PC-3 (cell line): ENCODE results near the gene PDGFD. TPM values are rescaled to one million over a fixed set of nuclear protein-coding genes. Genes with fewer than 3 reads are reported as not detected.

Experiments
- ATAC-seq: fragments of 200-7000 bp; cut with Tn5 transposase; 2 replicates; pipeline ENCODE4 v1.9.1; 2020; ENCODE audit warnings: mild to moderate bottlenecking, moderate library complexity
- BruUV-seq: library from RNA; stranded (reverse); fragments of 400-500 nt; replicated peaks from 2 replicates; lab custom pipeline; 2021; lab: Mats Ljungman, UMichigan
- CTCF ChIA-PET: fragments of 300-600 bp; sonication (Branson Sonifier 250); formaldehyde crosslinking; loops from one replicate; lab custom pipeline; 2022; ENCODE audit warnings: antibody characterized with exemption; lab: Charles Lee
- POLR2A ChIA-PET: fragments of 300-600 bp; sonication (Branson Sonifier 250); formaldehyde crosslinking; loops from one replicate; lab custom pipeline; 2022; ENCODE audit warnings: antibody characterized with exemption; ENCODE audit not compliant: unreplicated experiment; lab: Charles Lee
- DNase-seq: peaks from one replicate; pipeline ENCODE4 v3.0.0-alpha.2; 2015
- H2AFZ ChIP-seq: fragments of 300-600 bp; sonication (generic); 2 replicates; pipeline ENCODE4 v1.6.0; 2016; ENCODE audit warnings: antibody characterized with exemption, low read length
- H3F3A ChIP-seq: fragments of 300-600 bp; sonication (generic); one replicate; pipeline ENCODE4 v1.6.0; 2017; ENCODE audit warnings: antibody characterized with exemption, low read length, control low read depth, mild to moderate bottlenecking; ENCODE audit not compliant: unreplicated experiment
- H3K27ac ChIP-seq: fragments of 300-600 bp; sonication (generic); 2 replicates; pipeline ENCODE4 v1.5.1; 2016; ENCODE audit warnings: mild to moderate bottlenecking, low read length
- H3K27me3 ChIP-seq: fragments of 300-600 bp; sonication (generic); 2 replicates; pipeline ENCODE4 v1.6.1; 2016; ENCODE audit warnings: low read length, mixed read lengths
- H3K36me3 ChIP-seq: fragments of 300-600 bp; sonication (generic); 2 replicates; pipeline ENCODE4 v1.6.1; 2016; ENCODE audit warnings: low read depth, mixed run types, low read length, mixed read lengths
- H3K4me1 ChIP-seq: fragments of 300-600 bp; sonication (generic); 2 replicates; pipeline ENCODE4 v1.5.1; 2016; ENCODE audit warnings: low read length; ENCODE audit not compliant: insufficient read depth
- H3K4me2 ChIP-seq: fragments of 300-600 bp; sonication (generic); 2 replicates; pipeline ENCODE4 v1.6.0; 2016; ENCODE audit warnings: low read length
- H3K4me3 ChIP-seq: fragments of 300-600 bp; sonication (generic); 2 replicates; pipeline ENCODE4 v1.5.1; 2016; ENCODE audit warnings: mild to moderate bottlenecking, low read length, mixed read lengths
- H3K79me2 ChIP-seq: fragments of 300-600 bp; sonication (generic); 2 replicates; pipeline ENCODE4 v1.6.1; 2017; ENCODE audit warnings: low read length, mixed read lengths
- H3K9ac ChIP-seq: fragments of 300-600 bp; sonication (generic); 2 replicates; pipeline ENCODE4 v1.6.0; 2016; ENCODE audit warnings: mild to moderate bottlenecking, low read length
- H3K9me2 ChIP-seq: fragments of 300-600 bp; sonication (generic); replicated peaks from 2 replicates; pipeline ENCODE4 v1.6.1; 2016; ENCODE audit warnings: mixed run types, low read length, mixed read lengths
- H3K9me3 ChIP-seq: fragments of 300-600 bp; sonication (generic); 2 replicates; pipeline ENCODE4 v1.6.1; 2016; ENCODE audit warnings: low read length, mixed read lengths
- H4K20me1 ChIP-seq: fragments of 300-600 bp; sonication (generic); 2 replicates; pipeline ENCODE4 v1.6.1; 2016; ENCODE audit warnings: low read length, mixed read lengths
- CTCF ChIP-seq: fragments of 300-600 bp; sonication (generic); conservative IDR thresholded peaks from 2 replicates; pipeline ENCODE4 v1.5.1; 2017; ENCODE audit warnings: antibody characterized with exemption, low read depth, mild to moderate bottlenecking, low read length
- EZH2 ChIP-seq: fragments of 300-600 bp; sonication (generic); IDR thresholded peaks from one replicate; pipeline ENCODE4 v1.6.1; 2017; ENCODE audit warnings: antibody characterized with exemption, mild to moderate bottlenecking, low read length; ENCODE audit not compliant: unreplicated experiment
- EZH2phosphoT487 ChIP-seq: fragments of 300-600 bp; sonication (generic); IDR thresholded peaks from 2 replicates; pipeline ENCODE4 v1.6.1; 2018; ENCODE audit warnings: mild to moderate bottlenecking, antibody characterized with exemption, low read length, borderline replicate concordance
- intact Hi-C: fragments of 100-400 bp; cut with micrococcal nuclease; formaldehyde crosslinking; loops from 2 replicates; pipeline ENCODE4 v1.9.0; 2023
- total RNA-seq: library from RNA; depleted of rRNA; stranded (reverse); fragments of >200 nt; gene quantifications from 2 replicates; pipeline ENCODE4 v1.2.3, GENCODE V29; 2014

PDGFD gene
- total RNA-seq, 1 experiment from 2014 or later, result 5.0 TPM

GRCh38 chr11:104089481-104089880, 74.5 kb downstream of the PDGFD start:
- no peak for TF ChIP-seq EZH2
- TF ChIP-seq CTCF, result no peak
- no peak for TF ChIP-seq EZH2phosphoT487
- POLR2A ChIA-PET, result interaction anchor here (0.6 kb wide), 1 partner anchor 62 kb away, joined by 16 read pairs; no protein-coding TSS in a partner anchor
- ATAC-seq, result no peak
- no peaks in the 10 kb centered on the region for H3K79me2 ChIP-seq
- intact Hi-C loops, result no loop called here
- H2AFZ ChIP-seq, result no peak overlapping the region
- H3K9ac ChIP-seq, result no peak overlapping the region
- H3K9me2 ChIP-seq, result no peaks in the 10 kb centered on the region
- no peak for DNase-seq
- H3K36me3 ChIP-seq, result no peaks in the 10 kb centered on the region
- no peak overlapping the region for H3K4me3 ChIP-seq
- no peak overlapping the region for H3K27ac ChIP-seq
- H3F3A ChIP-seq, result no peaks in the 10 kb centered on the region
- no peak overlapping the region for H3K4me2 ChIP-seq
- no peaks in the 10 kb centered on the region for H3K9me3 ChIP-seq
- CTCF ChIA-PET, result no interaction called here
- no peaks in the 10 kb centered on the region for H4K20me1 ChIP-seq
- peaks cover 10% of the 10 kb centered on the region; the same call in 1 of the 2 replicates for H3K27me3 ChIP-seq
- no peaks in the 10 kb centered on the region; the same call in 1 of the 2 replicates for H3K4me1 ChIP-seq
- no TSS peak for BruUV-seq

- intact Hi-C loops, result no loop called here
- H3K9me2 ChIP-seq, result no peaks in the 10 kb centered on the region
- peaks cover 12% of the 10 kb centered on the region; the same call in 1 of the 2 replicates for H3K27me3 ChIP-seq
- CTCF ChIA-PET, result no interaction called here
- H3K4me3 ChIP-seq, result no peak overlapping the region
- H3K27ac ChIP-seq, result no peak overlapping the region
- DNase-seq, result no peak
- no peak overlapping the region for H3K9ac ChIP-seq
- TF ChIP-seq EZH2phosphoT487 (no peak), CTCF (no peak), EZH2 (no peak)
- H4K20me1 ChIP-seq, result no peaks in the 10 kb centered on the region
- POLR2A ChIA-PET, result no interaction called here
- no peaks in the 10 kb centered on the region for H3F3A ChIP-seq
- H3K36me3 ChIP-seq, result no peaks in the 10 kb centered on the region
- H3K4me1 ChIP-seq, result no peaks in the 10 kb centered on the region
- BruUV-seq, result no TSS peak
- no peak for ATAC-seq
- H3K9me3 ChIP-seq, result no peaks in the 10 kb centered on the region
- no peak overlapping the region for H3K4me2 ChIP-seq
- H3K79me2 ChIP-seq, result no peaks in the 10 kb centered on the region
- H2AFZ ChIP-seq, result no peak overlapping the region
Observed at GRCh38 chr11:104086621-104087020, 77.3 kb downstream of the PDGFD start.

- no peaks in the 10 kb centered on the region for H3K79me2 ChIP-seq
- intact Hi-C loops, result no loop called here
- H3K4me1 ChIP-seq, result no peaks in the 10 kb centered on the region
- H3K27ac ChIP-seq, result no peak overlapping the region
- H3K4me3 ChIP-seq, result no peak overlapping the region
- no peaks in the 10 kb centered on the region for H4K20me1 ChIP-seq
- H3K4me2 ChIP-seq, result no peak overlapping the region
- POLR2A ChIA-PET, result no interaction called here
- no peak for DNase-seq
- H3F3A ChIP-seq, result no peaks in the 10 kb centered on the region
- no TSS peak for BruUV-seq
- H3K9me3 ChIP-seq, result no peaks in the 10 kb centered on the region
- H3K9ac ChIP-seq, result no peak overlapping the region
- no peak overlapping the region for H2AFZ ChIP-seq
- TF ChIP-seq EZH2, result no peak
- no peak for TF ChIP-seq CTCF
- no peak for TF ChIP-seq EZH2phosphoT487
- no peaks in the 10 kb centered on the region for H3K36me3 ChIP-seq
- CTCF ChIA-PET, result no interaction called here
- no peak for ATAC-seq
- H3K9me2 ChIP-seq, result no peaks in the 10 kb centered on the region
- H3K27me3 ChIP-seq, result peaks cover 3% of the 10 kb centered on the region
Observed at GRCh38 chr11:104078995-104079394, 85.0 kb downstream of the PDGFD start.
